ENCODE measurements around the gene ALKBH5. TPM values are rescaled to one million over a fixed set of nuclear protein-coding genes. Genes with fewer than 3 reads are reported as not detected.

Gene ALKBH5
- total RNA-seq, 5 donors from 2014 or later (not counting 1 experiment from before 2014, with no cell fraction given): 99.0 to 122 (median 103) TPM

DNA sequence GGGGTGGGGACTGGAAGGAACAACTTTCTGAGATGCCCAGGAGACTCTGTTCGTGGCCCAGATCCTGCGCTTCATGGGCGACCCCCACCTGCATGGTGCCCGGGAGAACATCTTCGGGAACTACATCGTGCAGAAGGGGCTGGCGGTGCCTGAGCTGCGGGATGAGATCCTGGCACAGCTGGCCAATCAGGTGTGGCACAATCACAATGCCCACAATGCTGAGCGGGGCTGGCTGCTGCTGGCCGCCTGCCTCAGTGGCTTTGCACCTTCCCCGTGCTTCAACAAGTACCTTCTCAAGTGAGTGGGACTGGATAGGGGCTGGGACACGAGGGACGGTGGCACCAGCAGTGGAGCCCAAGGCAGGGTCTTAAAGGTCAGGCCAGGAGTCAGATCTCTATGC lies 37.8 kb upstream of the ALKBH5 start:
- peaks cover 0 to 4% of the 10 kb centered on the region in 2 donors for H3K27me3 Mint-ChIP-seq
- Histone ChIP-seq H3K4me1 (ENCODE audit: control insufficient read depth in 1 of 2, extremely low read depth in 1 of 2, insufficient read depth in 2 of 2, low read length in 2 of 2) (peaks cover 0 to 7% of the 10 kb centered on the region in 2 experiments), H3K27ac (ENCODE audit: low read length) (no peak overlapping the region), H3K4me3 (ENCODE audit: control insufficient read depth in 1 of 2, extremely low read depth in 1 of 2, low read length in 1 of 2) (no peak overlapping the region), H3K27me3 (replicated peaks in 1 of 2; ENCODE audit: control insufficient read depth in 2 of 2, extremely low read depth in 1 of 2, insufficient read depth in 2 of 2, low read length in 1 of 2) (peaks cover 0 to 23% of the 10 kb centered on the region in 2 experiments), H3K36me3 (ENCODE audit: control insufficient read depth in 2 of 2, extremely low read depth in 1 of 2, insufficient read depth in 1 of 2, low read length in 1 of 2) (no peaks in the 10 kb centered on the region), H3K9me3 (no peaks in the 10 kb centered on the region)
- H3K4me1 Mint-ChIP-seq: peaks cover 3 to 7% (median 4%) of the 10 kb centered on the region in 3 donors
- H3K27ac Mint-ChIP-seq: no peak overlapping the region
- 85% methylated on average over 13 of the region's 13 CpGs for WGBS (ENCODE audit: insufficient coverage)
- H3K9me3 Mint-ChIP-seq: no peaks in the 10 kb centered on the region
- no peak overlapping the region for H3K4me3 Mint-ChIP-seq
- ATAC-seq (replicated peaks in 1 of 4): no peak
- H3K36me3 Mint-ChIP-seq: no peaks in the 10 kb centered on the region
- POLR2A ChIA-PET: no interaction called here
- CTCF ChIA-PET: no interaction called here
- DNase-seq: no peak

DNA sequence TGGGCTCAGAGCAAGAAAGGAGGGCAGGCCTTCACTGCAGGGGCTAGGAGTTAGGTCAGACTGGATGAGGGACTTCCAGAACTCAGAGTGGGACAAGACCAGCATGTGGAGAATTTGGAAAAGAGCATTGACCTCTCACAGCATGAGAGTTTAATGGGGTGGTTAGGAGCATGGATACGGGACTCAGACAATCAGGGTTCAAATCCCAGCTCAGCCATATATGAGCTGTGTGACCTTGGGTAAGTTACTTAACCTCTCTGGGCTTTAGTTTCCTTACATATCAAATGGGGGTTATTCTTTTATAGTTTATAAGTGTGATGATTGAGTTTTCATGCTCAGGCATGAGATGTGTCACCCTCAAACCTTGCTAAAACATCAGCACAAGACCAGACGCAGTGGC lies 37.4 kb upstream of the ALKBH5 start:
- H3K36me3 ChIP-seq (ENCODE audit: control insufficient read depth in 2 of 2, extremely low read depth in 1 of 2, insufficient read depth in 1 of 2, low read length in 1 of 2): no peaks in the 10 kb centered on the region
- no peaks in the 10 kb centered on the region for H3K36me3 Mint-ChIP-seq
- peaks cover 0 to 1% of the 10 kb centered on the region in 2 donors for H3K27me3 Mint-ChIP-seq
- CTCF ChIA-PET: no interaction called here
- peaks cover 0 to 20% of the 10 kb centered on the region in 2 experiments for H3K27me3 ChIP-seq (replicated peaks in 1 of 2; ENCODE audit: control insufficient read depth in 2 of 2, extremely low read depth in 1 of 2, insufficient read depth in 2 of 2, low read length in 1 of 2)
- H3K27ac ChIP-seq (ENCODE audit: low read length): no peak overlapping the region
- POLR2A ChIA-PET: no interaction called here
- peaks cover 0 to 3% of the 10 kb centered on the region in 2 experiments for H3K4me1 ChIP-seq (ENCODE audit: control insufficient read depth in 1 of 2, extremely low read depth in 1 of 2, insufficient read depth in 2 of 2, low read length in 2 of 2)
- H3K9me3 Mint-ChIP-seq: no peaks in the 10 kb centered on the region
- no peak overlapping the region for H3K4me3 ChIP-seq (ENCODE audit: control insufficient read depth in 1 of 2, extremely low read depth in 1 of 2, low read length in 1 of 2)
- H3K9me3 ChIP-seq: no peaks in the 10 kb centered on the region
- DNase-seq: no peak
- peaks cover 0 to 2% (median under 1%) of the 10 kb centered on the region in 3 donors for H3K4me1 Mint-ChIP-seq
- 100% methylated on average over 1 of the region's 2 CpGs for WGBS (ENCODE audit: insufficient coverage)
- ATAC-seq (replicated peaks in 1 of 4): no peak
- no peak overlapping the region for H3K4me3 Mint-ChIP-seq
- no peak overlapping the region for H3K27ac Mint-ChIP-seq

DNA sequence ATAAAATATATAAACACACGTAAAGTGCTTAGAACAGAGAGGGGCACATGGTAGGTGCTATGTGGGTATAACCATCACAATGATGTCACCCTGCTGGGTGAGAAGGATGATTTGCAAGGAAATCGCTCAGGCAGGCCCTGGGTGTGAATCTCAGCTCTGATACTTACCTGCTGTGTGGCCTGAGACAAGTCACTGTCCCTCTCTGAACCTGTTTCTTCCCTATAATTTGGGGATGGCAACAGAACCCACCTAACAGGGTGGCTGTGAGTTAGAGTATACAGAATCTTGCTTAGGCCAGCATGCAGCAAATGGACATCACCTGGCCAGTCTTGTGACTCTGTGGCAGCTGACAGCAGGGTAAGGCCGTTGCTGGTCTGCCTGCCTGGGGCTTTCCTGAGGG lies 36.6 kb upstream of the ALKBH5 start:
- CTCF ChIA-PET: no interaction called here
- H3K27me3 Mint-ChIP-seq: no peaks in the 10 kb centered on the region
- no peak overlapping the region for H3K27ac Mint-ChIP-seq
- Histone ChIP-seq H3K4me1 (ENCODE audit: control insufficient read depth in 1 of 2, extremely low read depth in 1 of 2, insufficient read depth in 2 of 2, low read length in 2 of 2) (no peaks in the 10 kb centered on the region), H3K36me3 (ENCODE audit: control insufficient read depth in 2 of 2, extremely low read depth in 1 of 2, insufficient read depth in 1 of 2, low read length in 1 of 2) (no peaks in the 10 kb centered on the region), H3K27ac (ENCODE audit: low read length) (no peak overlapping the region), H3K27me3 (replicated peaks in 1 of 2; ENCODE audit: control insufficient read depth in 2 of 2, extremely low read depth in 1 of 2, insufficient read depth in 2 of 2, low read length in 1 of 2) (peaks cover 0 to 13% of the 10 kb centered on the region in 2 experiments), H3K4me3 (ENCODE audit: control insufficient read depth in 1 of 2, extremely low read depth in 1 of 2, low read length in 1 of 2) (no peak overlapping the region), H3K9me3 (no peaks in the 10 kb centered on the region)
- DNase-seq: no peak
- WGBS (ENCODE audit: insufficient coverage): 62% methylated on average over 2 of the region's 3 CpGs
- no peak overlapping the region for H3K4me3 Mint-ChIP-seq
- H3K36me3 Mint-ChIP-seq: no peaks in the 10 kb centered on the region
- POLR2A ChIA-PET: no interaction called here
- ATAC-seq (replicated peaks in 1 of 4): no peak
- H3K4me1 Mint-ChIP-seq: no peaks in the 10 kb centered on the region
- H3K9me3 Mint-ChIP-seq: no peaks in the 10 kb centered on the region

DNA sequence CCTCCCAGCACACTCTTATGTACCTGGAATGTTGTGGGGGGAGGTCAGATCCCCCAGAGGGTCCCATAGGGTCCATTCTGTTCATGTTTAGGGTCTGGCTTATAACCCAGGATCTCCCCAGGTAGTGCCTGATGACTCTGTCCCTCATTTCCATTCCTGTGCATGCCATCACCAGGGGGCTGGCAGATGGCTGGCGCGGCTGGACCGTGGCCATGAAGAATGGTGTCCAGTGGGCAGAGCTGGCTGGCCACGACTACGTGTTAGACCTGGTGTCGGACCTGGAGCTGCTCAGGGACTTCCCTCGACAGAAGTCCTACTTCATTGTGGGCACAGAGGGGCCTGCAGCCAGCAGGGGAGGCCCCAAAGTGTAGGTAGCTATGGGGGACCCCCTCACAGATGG lies 35.0 kb upstream of the ALKBH5 start:
- Mint-ChIP-seq H3K4me1 (peaks cover 4 to 11% (median 10%) of the 10 kb centered on the region in 3 donors), H3K36me3 (no peaks in the 10 kb centered on the region), H3K27me3 (no peaks in the 10 kb centered on the region), H3K27ac (no peak overlapping the region), H3K4me3 (no peak overlapping the region), H3K9me3 (no peaks in the 10 kb centered on the region)
- POLR2A ChIA-PET: interaction anchor here in 1 of 2 donors (0.5 kb wide), 1 partner anchor 183 kb away, joined by 3 read pairs; no protein-coding TSS in a partner anchor
- 82% methylated on average over 7 of the region's 7 CpGs for WGBS (ENCODE audit: insufficient coverage)
- CTCF ChIA-PET: no interaction called here
- no peak overlapping the region for H3K27ac ChIP-seq (ENCODE audit: low read length)
- no peak for DNase-seq
- no peak for ATAC-seq (replicated peaks in 1 of 4)
- no peaks in the 10 kb centered on the region for H3K9me3 ChIP-seq
- no peaks in the 10 kb centered on the region for H3K36me3 ChIP-seq (ENCODE audit: control insufficient read depth in 2 of 2, extremely low read depth in 1 of 2, insufficient read depth in 1 of 2, low read length in 1 of 2)
- H3K27me3 ChIP-seq (replicated peaks in 1 of 2; ENCODE audit: control insufficient read depth in 2 of 2, extremely low read depth in 1 of 2, insufficient read depth in 2 of 2, low read length in 1 of 2): peaks cover 0 to 15% of the 10 kb centered on the region in 2 experiments
- peaks cover 0 to 8% of the 10 kb centered on the region in 2 experiments for H3K4me1 ChIP-seq (ENCODE audit: control insufficient read depth in 1 of 2, extremely low read depth in 1 of 2, insufficient read depth in 2 of 2, low read length in 2 of 2)
- H3K4me3 ChIP-seq (ENCODE audit: control insufficient read depth in 1 of 2, extremely low read depth in 1 of 2, low read length in 1 of 2): no peak overlapping the region

DNA sequence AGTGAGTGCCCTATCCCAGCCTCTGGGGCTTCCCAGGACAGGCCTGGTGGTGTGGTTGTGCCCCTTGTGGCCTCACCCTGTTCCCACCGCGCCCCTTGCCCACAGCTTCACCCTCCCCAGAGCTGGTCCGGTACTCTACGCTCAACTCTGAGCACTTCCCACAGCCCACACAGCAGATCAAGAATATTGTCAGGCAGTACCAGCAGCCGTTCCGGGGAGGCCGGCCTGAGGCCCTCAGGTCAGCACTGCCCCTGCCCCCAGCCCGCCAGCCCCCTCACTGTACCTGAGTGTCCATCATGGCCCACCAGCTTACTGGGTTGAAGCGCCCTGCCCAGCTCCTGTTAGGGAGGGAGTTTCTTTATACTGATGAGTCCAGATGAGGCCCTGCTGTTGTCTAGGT lies 32.3 kb upstream of the ALKBH5 start:
- H3K27ac Mint-ChIP-seq: no peak overlapping the region
- H3K36me3 Mint-ChIP-seq: no peaks in the 10 kb centered on the region
- WGBS (ENCODE audit: insufficient coverage): 100% methylated on average over 3 of the region's 9 CpGs
- CTCF ChIA-PET: no interaction called here
- no peaks in the 10 kb centered on the region for H3K9me3 Mint-ChIP-seq
- POLR2A ChIA-PET: no interaction called here
- peaks cover 0 to 15% of the 10 kb centered on the region in 2 experiments for H3K27me3 ChIP-seq (replicated peaks in 1 of 2; ENCODE audit: control insufficient read depth in 2 of 2, extremely low read depth in 1 of 2, insufficient read depth in 2 of 2, low read length in 1 of 2)
- no peak overlapping the region for H3K4me3 Mint-ChIP-seq
- H3K4me1 ChIP-seq (ENCODE audit: control insufficient read depth in 1 of 2, extremely low read depth in 1 of 2, insufficient read depth in 2 of 2, low read length in 2 of 2): peaks cover 0 to 14% of the 10 kb centered on the region in 2 experiments
- H3K4me1 Mint-ChIP-seq: peaks cover 8 to 19% (median 18%) of the 10 kb centered on the region in 3 donors
- H3K9me3 ChIP-seq: no peaks in the 10 kb centered on the region
- ATAC-seq (replicated peaks in 1 of 4) (no peak), DNase-seq (no peak)
- no peaks in the 10 kb centered on the region for H3K36me3 ChIP-seq (ENCODE audit: control insufficient read depth in 2 of 2, extremely low read depth in 1 of 2, insufficient read depth in 1 of 2, low read length in 1 of 2)
- H3K27me3 Mint-ChIP-seq: no peaks in the 10 kb centered on the region
- H3K27ac ChIP-seq (ENCODE audit: low read length): no peak overlapping the region
- H3K4me3 ChIP-seq (ENCODE audit: control insufficient read depth in 1 of 2, extremely low read depth in 1 of 2, low read length in 1 of 2): no peak overlapping the region

DNA sequence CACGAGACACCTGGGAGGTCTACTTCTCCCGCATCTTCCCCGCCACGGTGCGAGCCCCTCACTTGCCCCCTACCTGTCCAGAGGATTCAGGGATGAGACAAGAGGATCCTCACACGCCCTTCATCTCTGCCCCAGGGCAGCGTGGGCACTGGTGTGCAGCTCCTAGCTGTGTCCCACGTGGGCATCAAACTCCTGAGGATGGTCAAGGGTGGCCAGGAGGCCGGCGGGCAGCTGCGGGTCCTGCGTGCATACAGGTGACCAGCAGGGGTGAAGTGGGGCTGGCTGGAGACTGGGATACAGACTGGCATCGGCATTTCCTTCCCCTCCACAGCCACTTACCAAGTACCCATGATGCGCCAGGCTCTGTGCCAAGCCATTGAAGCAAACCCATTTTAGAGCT lies 28.4 kb upstream of the ALKBH5 start:
- DNase-seq (no peak), ATAC-seq (replicated peaks in 1 of 4) (no peak)
- Mint-ChIP-seq H3K4me1 (peaks cover 15 to 28% (median 27%) of the 10 kb centered on the region in 3 donors), H3K27me3 (no peaks in the 10 kb centered on the region), H3K36me3 (no peaks in the 10 kb centered on the region), H3K4me3 (peak overlapping the region in 1 of 3 donors; percentile 81), H3K27ac (no peak overlapping the region), H3K9me3 (no peaks in the 10 kb centered on the region)
- Histone ChIP-seq H3K27ac (ENCODE audit: low read length) (no peak overlapping the region), H3K36me3 (ENCODE audit: control insufficient read depth in 2 of 2, extremely low read depth in 1 of 2, insufficient read depth in 1 of 2, low read length in 1 of 2) (no peaks in the 10 kb centered on the region), H3K9me3 (no peaks in the 10 kb centered on the region), H3K27me3 (replicated peaks in 1 of 2; ENCODE audit: control insufficient read depth in 2 of 2, extremely low read depth in 1 of 2, insufficient read depth in 2 of 2, low read length in 1 of 2) (peaks cover 0 to 4% of the 10 kb centered on the region in 2 experiments), H3K4me1 (ENCODE audit: control insufficient read depth in 1 of 2, extremely low read depth in 1 of 2, insufficient read depth in 2 of 2, low read length in 2 of 2) (peaks cover 0 to 29% of the 10 kb centered on the region in 2 experiments), H3K4me3 (ENCODE audit: control insufficient read depth in 1 of 2, extremely low read depth in 1 of 2, low read length in 1 of 2) (no peak overlapping the region)
- CTCF ChIA-PET: no interaction called here
- POLR2A ChIA-PET: no interaction called here
- WGBS (ENCODE audit: insufficient coverage): 83% methylated on average over 7 of the region's 14 CpGs

Data from T-cell (primary cell).